ENCODE results near the gene RPIA.
"Not testable (repeated sequence)": the region's sequence is repeated elsewhere in the genome, so short reads cannot be mapped to it uniquely, and the experiment has no call there.

RPIA gene

DNA sequence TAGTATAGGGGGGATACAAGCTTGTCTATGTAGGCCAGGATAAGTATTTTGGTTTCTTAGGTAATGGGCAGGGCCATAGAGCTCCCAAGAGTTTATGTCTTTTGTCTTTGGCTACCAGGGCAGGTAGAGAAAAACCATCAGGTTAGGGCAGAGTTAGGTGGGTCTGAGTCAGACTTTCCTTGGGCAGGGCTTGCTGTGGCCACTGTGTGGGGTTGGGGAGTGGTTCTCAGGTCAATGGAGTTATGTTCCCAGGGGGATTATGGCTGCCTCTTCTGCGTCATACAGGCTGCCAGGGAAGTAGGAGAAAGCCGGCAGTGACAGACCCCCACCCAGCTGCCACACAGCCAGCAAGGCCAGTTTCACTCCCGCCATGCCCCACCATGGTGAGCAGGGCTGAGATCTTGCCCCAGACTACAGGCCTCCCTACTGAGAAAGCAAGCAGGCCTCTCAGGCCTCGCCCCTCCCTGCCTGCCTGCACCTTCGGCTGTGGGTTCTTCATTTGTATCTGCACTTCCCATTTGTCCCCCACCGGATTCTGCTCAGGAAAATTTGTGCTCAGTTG, 55.5 kb downstream of the RPIA start:
- H3K9ac ChIP-seq (ENCODE audit: low read depth in 1 of 2, low read length in 2 of 2), result no peak overlapping the region
- H3K9me3 ChIP-seq (ENCODE audit: control insufficient read depth in 1 of 2, low read length in 2 of 2), result peaks cover 0 to 6% of the 10 kb centered on the region in 2 donors
- peaks cover 40 to 79% of the 10 kb centered on the region in 2 donors for H3K36me3 ChIP-seq (ENCODE audit: control insufficient read depth in 1 of 2, insufficient read depth in 2 of 2, low read length in 2 of 2)
- no peak overlapping the region for H3K27ac ChIP-seq (ENCODE audit: low read depth, low read length)
- H3K4me1 ChIP-seq (ENCODE audit: control insufficient read depth in 1 of 2, insufficient read depth in 2 of 2, low read length in 2 of 2), result peaks cover 0 to 7% of the 10 kb centered on the region in 2 donors
- no peak overlapping the region for H3K4me3 ChIP-seq (ENCODE audit: low read depth in 1 of 2, low read length in 2 of 2)
- no peaks in the 10 kb centered on the region for H3K27me3 ChIP-seq (ENCODE audit: control insufficient read depth in 1 of 2, insufficient read depth in 2 of 2, low read length in 2 of 2)

DNA sequence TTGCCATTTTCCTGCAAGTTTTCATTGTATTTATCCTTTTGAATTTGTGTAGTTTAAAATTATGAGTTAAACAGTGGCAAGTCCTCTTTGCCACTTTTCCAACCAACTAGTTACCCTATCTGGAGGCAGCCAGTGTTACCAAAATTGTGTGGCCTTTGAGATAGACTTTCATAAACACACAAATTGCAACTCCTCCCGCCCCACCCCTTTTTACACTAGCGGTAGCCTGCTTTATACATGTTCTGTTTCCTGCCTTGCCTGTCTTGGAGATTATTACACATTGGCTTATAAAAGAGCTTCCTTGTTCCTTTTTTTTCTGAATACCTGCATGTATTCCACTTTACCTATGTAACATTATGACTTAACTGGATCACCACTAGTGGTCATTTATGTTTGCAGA, 56.5 kb downstream of the RPIA start:
- Histone ChIP-seq H3K9ac (ENCODE audit: low read depth in 1 of 2, low read length in 2 of 2) (no peak overlapping the region), H3K4me1 (ENCODE audit: control insufficient read depth in 1 of 2, insufficient read depth in 2 of 2, low read length in 2 of 2) (peaks cover 0 to 7% of the 10 kb centered on the region in 2 donors), H3K4me3 (ENCODE audit: low read depth in 1 of 2, low read length in 2 of 2) (no peak overlapping the region), H3K9me3 (ENCODE audit: control insufficient read depth in 1 of 2, low read length in 2 of 2) (peaks cover 0 to 6% of the 10 kb centered on the region in 2 donors), H3K27ac (ENCODE audit: low read depth, low read length) (no peak overlapping the region), H3K36me3 (ENCODE audit: control insufficient read depth in 1 of 2, insufficient read depth in 2 of 2, low read length in 2 of 2) (peaks cover 44 to 76% of the 10 kb centered on the region in 2 donors), H3K27me3 (ENCODE audit: control insufficient read depth in 1 of 2, insufficient read depth in 2 of 2, low read length in 2 of 2) (no peaks in the 10 kb centered on the region)

DNA sequence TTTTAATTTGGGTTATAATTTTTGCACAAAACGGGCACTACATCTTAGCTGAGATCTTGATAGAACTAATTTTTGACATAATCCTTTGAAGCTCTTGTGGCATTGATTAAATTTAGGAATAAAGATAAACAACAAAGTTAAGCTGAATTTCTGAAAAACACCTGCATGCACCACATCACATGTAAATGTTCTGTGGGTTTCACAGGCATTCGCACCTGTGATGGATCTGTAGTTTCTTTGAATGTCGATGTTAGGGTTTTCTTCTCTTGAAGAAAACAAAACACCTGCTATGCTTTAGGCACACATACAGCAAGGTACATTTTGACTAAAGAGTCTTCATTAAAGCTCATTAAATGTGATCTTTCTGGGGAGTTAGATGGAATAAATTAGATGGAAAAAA, 60.3 kb downstream of the RPIA start:
- H3K27me3 ChIP-seq (ENCODE audit: control insufficient read depth in 1 of 2, insufficient read depth in 2 of 2, low read length in 2 of 2), result no peaks in the 10 kb centered on the region
- no peak overlapping the region for H3K27ac ChIP-seq (ENCODE audit: low read depth, low read length)
- no peak overlapping the region for H3K9ac ChIP-seq (ENCODE audit: low read depth in 1 of 2, low read length in 2 of 2)
- no peak overlapping the region for H3K4me3 ChIP-seq (ENCODE audit: low read depth in 1 of 2, low read length in 2 of 2)
- H3K4me1 ChIP-seq (ENCODE audit: control insufficient read depth in 1 of 2, insufficient read depth in 2 of 2, low read length in 2 of 2), result peaks cover 0 to 7% of the 10 kb centered on the region in 2 donors
- H3K9me3 ChIP-seq (ENCODE audit: control insufficient read depth in 1 of 2, low read length in 2 of 2), result no peaks in the 10 kb centered on the region
- H3K36me3 ChIP-seq (ENCODE audit: control insufficient read depth in 1 of 2, insufficient read depth in 2 of 2, low read length in 2 of 2), result peaks cover 33 to 53% of the 10 kb centered on the region in 2 donors

DNA sequence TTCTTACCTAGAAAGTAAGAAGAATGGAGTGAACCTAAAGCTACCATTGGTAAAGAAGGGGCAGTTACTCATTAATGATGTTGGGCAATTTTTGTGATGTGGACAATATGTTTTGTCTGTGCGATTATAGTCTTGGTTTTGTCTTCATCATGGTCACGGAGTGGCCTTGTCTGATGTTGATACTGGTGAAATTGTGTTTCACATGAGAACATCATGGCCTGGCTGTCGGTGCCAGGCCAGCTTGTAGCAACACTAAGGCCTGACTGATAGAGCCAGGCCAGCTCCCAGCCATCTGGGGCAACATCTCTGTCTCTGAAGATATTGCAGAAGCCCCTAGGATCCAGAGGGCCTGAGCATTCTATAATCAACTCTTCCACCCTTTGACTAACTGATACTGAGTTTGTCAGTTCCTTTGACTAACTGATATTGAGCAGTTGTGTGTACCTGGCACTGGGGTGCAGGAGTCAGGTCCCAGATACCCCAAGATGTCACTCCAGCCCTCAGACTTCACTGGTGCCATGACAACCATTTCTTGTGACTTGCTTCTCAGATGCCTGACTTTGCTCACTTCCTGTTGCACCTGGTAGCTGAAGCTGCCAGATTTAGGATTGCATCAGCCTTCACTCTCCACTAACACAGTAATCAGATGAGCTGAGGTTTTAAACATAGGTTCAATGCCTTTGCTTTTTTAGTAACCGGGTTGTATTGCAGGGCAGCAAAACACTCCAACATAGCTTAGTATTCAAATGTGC, 62.5 kb downstream of the RPIA start:
- H3K27ac ChIP-seq (ENCODE audit: low read depth, low read length), result peak overlapping the region; percentile 24
- peaks cover 29 to 32% of the 10 kb centered on the region in 2 donors for H3K36me3 ChIP-seq (ENCODE audit: control insufficient read depth in 1 of 2, insufficient read depth in 2 of 2, low read length in 2 of 2)
- H3K9ac ChIP-seq (ENCODE audit: low read depth in 1 of 2, low read length in 2 of 2), result no peak overlapping the region
- H3K4me1 ChIP-seq (ENCODE audit: control insufficient read depth in 1 of 2, insufficient read depth in 2 of 2, low read length in 2 of 2), result no peaks in the 10 kb centered on the region
- H3K4me3 ChIP-seq (ENCODE audit: low read depth in 1 of 2, low read length in 2 of 2), result no peak overlapping the region
- peaks cover 3 to 4% of the 10 kb centered on the region in 2 donors for H3K9me3 ChIP-seq (ENCODE audit: control insufficient read depth in 1 of 2, low read length in 2 of 2)
- H3K27me3 ChIP-seq (ENCODE audit: control insufficient read depth in 1 of 2, insufficient read depth in 2 of 2, low read length in 2 of 2), result no peaks in the 10 kb centered on the region

DNA sequence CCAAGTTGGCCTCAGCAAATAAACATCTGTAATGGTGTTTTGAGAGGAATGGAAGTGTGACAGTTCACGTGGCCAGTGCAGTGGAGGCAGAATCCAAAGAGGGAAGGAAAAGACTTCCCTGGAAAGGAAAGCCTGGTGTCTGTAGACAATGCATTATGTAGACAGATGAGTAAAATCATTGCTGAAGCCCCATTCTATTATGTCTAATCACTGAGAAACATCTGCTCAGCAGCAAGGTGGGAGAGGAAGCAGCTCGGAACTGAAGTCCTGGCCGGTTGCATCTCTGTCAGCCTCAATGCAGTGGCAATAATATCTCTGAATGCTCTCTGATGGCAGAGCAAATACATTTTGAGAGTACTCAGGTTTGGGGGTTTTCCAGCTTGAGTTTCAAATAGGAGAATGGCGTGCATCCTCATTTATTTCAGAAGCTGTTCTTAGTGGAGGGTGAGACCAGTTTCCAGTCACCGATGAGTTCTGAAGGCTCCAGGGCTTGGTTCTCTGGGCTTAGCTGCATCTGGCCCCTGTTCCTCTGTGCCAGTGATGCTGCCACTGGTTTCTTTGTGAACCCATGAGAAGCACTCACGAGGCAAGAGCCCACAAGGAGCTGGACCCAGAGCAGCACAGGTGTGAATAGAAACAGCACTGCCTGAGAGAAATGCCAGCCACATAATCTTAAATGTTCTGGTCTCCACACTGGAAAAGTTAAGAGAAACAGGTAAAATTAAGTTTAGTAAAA, 63.3 kb downstream of the RPIA start:
- Histone ChIP-seq H3K27ac (ENCODE audit: low read depth, low read length) (peak overlapping the region; percentile 27), H3K4me3 (ENCODE audit: low read depth in 1 of 2, low read length in 2 of 2) (no peak overlapping the region)

DNA sequence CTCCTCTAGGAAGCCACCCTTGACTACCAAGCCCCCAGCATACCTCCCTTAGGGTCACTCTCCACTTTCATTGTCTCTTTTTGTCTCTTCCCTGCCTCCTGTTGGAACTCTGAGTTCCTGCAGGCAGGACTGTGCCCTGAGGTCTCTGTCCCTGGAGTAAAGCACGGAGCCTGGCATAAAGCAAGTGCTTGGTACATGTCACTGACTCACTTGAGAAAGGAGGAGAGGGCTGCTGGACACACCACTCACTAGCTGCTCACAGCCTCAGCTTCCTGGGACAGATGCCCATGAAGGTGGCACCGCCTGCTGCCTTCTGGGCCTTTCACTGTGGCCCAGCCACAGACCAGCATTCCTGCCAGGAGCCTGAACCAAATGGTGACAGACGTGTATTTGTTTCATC, 64.4 kb downstream of the RPIA start:
- Histone ChIP-seq H3K4me3 (ENCODE audit: low read depth in 1 of 2, low read length in 2 of 2) (no peak overlapping the region), H3K9ac (ENCODE audit: low read depth in 1 of 2, low read length in 2 of 2) (no peak overlapping the region)

More for the DNA sequence above, 63.3 kb downstream of the RPIA start:
- H3K9ac ChIP-seq (ENCODE audit: low read depth in 1 of 2, low read length in 2 of 2), result no peak overlapping the region
- H3K9me3 ChIP-seq (ENCODE audit: control insufficient read depth in 1 of 2, low read length in 2 of 2), result peaks cover 3 to 4% of the 10 kb centered on the region in 2 donors
- H3K4me1 ChIP-seq (ENCODE audit: control insufficient read depth in 1 of 2, insufficient read depth in 2 of 2, low read length in 2 of 2), result no peaks in the 10 kb centered on the region
- peaks cover 25 to 26% of the 10 kb centered on the region in 2 donors for H3K36me3 ChIP-seq (ENCODE audit: control insufficient read depth in 1 of 2, insufficient read depth in 2 of 2, low read length in 2 of 2)
- no peaks in the 10 kb centered on the region for H3K27me3 ChIP-seq (ENCODE audit: control insufficient read depth in 1 of 2, insufficient read depth in 2 of 2, low read length in 2 of 2)

DNA sequence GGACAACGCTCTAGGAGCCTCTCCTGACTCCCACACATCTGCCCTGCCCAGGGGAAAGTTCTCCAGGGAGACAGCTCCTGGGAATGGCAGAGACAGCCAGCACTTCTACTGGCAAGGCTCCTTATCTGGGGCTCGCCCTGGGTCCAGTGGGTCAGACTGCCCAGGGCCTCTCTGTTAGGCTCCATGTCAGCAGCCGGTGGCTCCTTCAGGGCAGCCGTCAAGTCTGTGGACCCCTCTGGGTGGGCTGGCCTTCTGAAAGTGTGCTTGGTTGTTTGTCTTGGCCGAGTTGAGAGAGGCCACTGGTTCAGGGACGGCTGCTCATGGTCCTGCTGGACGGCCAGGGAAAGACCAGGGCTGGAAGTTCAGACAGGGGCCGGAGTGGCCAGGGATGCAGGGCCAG, 65.6 kb downstream of the RPIA start:
- Histone ChIP-seq H3K36me3 (ENCODE audit: control insufficient read depth in 1 of 2, insufficient read depth in 2 of 2, low read length in 2 of 2) (peaks cover 6 to 10% of the 10 kb centered on the region in 2 donors), H3K27ac (ENCODE audit: low read depth, low read length) (no peak overlapping the region), H3K4me3 (ENCODE audit: low read depth in 1 of 2, low read length in 2 of 2) (no peak overlapping the region), H3K4me1 (ENCODE audit: control insufficient read depth in 1 of 2, insufficient read depth in 2 of 2, low read length in 2 of 2) (no peaks in the 10 kb centered on the region), H3K27me3 (ENCODE audit: control insufficient read depth in 1 of 2, insufficient read depth in 2 of 2, low read length in 2 of 2) (no peaks in the 10 kb centered on the region), H3K9ac (ENCODE audit: low read depth in 1 of 2, low read length in 2 of 2) (no peak overlapping the region), H3K9me3 (ENCODE audit: control insufficient read depth in 1 of 2, low read length in 2 of 2) (peaks cover 3 to 4% of the 10 kb centered on the region in 2 donors)

More for the DNA sequence above, 64.4 kb downstream of the RPIA start:
- Histone ChIP-seq H3K4me1 (ENCODE audit: control insufficient read depth in 1 of 2, insufficient read depth in 2 of 2, low read length in 2 of 2) (no peaks in the 10 kb centered on the region), H3K27ac (ENCODE audit: low read depth, low read length) (no peak overlapping the region), H3K27me3 (ENCODE audit: control insufficient read depth in 1 of 2, insufficient read depth in 2 of 2, low read length in 2 of 2) (no peaks in the 10 kb centered on the region), H3K9me3 (ENCODE audit: control insufficient read depth in 1 of 2, low read length in 2 of 2) (peaks cover 3 to 4% of the 10 kb centered on the region in 2 donors), H3K36me3 (ENCODE audit: control insufficient read depth in 1 of 2, insufficient read depth in 2 of 2, low read length in 2 of 2) (peaks cover 17 to 22% of the 10 kb centered on the region in 2 donors)

DNA sequence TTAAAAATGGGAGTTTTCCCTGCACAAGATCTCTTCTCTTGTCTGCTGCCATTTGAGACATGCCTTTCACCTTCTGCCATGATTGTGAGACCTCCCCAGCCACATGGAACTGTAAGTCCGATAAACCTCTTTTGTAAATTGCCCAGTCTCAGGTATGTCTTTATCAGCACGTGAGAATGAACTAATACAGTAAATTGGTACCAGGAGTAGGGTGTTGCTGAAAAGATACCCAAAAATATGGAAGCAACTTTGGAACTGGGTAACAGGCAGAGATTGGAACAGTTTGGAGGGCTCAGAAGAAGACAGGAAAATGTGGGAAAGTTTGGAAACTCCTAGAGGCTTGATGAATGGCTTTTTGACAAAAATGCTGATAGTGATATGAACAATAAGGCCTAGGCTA, 67.2 kb downstream of the RPIA start:
- not testable (repeated sequence) for H3K4me1 ChIP-seq (ENCODE audit: control insufficient read depth in 1 of 2, insufficient read depth in 2 of 2, low read length in 2 of 2); H3K9ac ChIP-seq (ENCODE audit: low read depth in 1 of 2, low read length in 2 of 2); H3K36me3 ChIP-seq (ENCODE audit: control insufficient read depth in 1 of 2, insufficient read depth in 2 of 2, low read length in 2 of 2); H3K27me3 ChIP-seq (ENCODE audit: control insufficient read depth in 1 of 2, insufficient read depth in 2 of 2, low read length in 2 of 2); H3K9me3 ChIP-seq (ENCODE audit: control insufficient read depth in 1 of 2, low read length in 2 of 2); H3K27ac ChIP-seq (ENCODE audit: low read depth, low read length); H3K4me3 ChIP-seq (ENCODE audit: low read depth in 1 of 2, low read length in 2 of 2)

DNA sequence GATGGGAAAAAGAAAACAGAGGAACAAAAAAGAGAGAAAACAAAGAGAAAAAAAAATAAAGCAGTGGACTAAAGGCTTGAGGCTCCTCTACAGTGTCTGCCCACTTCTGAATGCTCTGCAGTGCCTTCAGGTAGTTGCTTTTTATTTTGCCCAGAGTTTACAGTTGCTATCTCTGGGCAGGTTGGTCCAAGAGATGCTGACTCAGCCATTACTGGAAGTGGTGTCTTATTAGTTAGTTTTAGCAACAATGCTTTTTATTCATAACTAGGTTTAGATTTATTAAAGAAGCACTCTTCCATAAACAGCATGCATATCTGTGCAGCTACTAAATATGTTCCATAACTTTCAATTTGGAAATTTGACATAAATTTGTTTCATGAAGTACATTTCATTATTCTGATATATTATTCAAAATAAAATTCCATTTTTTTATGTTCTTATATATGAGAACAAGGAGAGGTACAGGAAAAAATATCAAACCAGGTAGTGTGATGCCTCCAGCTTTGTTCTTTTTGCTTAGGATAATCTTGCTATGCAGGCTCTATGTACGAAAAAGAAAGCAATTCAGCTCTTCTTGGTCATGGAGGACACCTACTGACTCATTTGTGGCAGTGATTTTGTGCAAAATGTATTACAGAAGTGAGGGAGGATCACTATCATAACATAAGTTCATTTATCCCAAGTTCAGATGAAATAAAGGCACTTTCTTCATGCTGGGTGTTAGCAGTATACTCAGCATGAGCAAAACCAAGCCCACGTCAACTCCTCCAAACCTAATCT, 69.5 kb downstream of the RPIA start:
- peaks cover 4 to 6% of the 10 kb centered on the region in 2 donors for H3K9me3 ChIP-seq (ENCODE audit: control insufficient read depth in 1 of 2, low read length in 2 of 2)
- no peak overlapping the region for H3K9ac ChIP-seq (ENCODE audit: low read depth in 1 of 2, low read length in 2 of 2)
- no peaks in the 10 kb centered on the region for H3K36me3 ChIP-seq (ENCODE audit: control insufficient read depth in 1 of 2, insufficient read depth in 2 of 2, low read length in 2 of 2)
- peaks cover 0 to 16% of the 10 kb centered on the region in 2 donors for H3K27me3 ChIP-seq (ENCODE audit: control insufficient read depth in 1 of 2, insufficient read depth in 2 of 2, low read length in 2 of 2)
- H3K27ac ChIP-seq (ENCODE audit: low read depth, low read length), result no peak overlapping the region
- no peak overlapping the region for H3K4me3 ChIP-seq (ENCODE audit: low read depth in 1 of 2, low read length in 2 of 2)
- no peaks in the 10 kb centered on the region for H3K4me1 ChIP-seq (ENCODE audit: control insufficient read depth in 1 of 2, insufficient read depth in 2 of 2, low read length in 2 of 2)
